Astrocyte of the spinal cord (primary cell): ENCODE measurements around the gene MAGI1.

ENCODE experiments used
- DNase-seq: peaks from one replicate; pipeline ENCODE4 v3.0.0; 2011; ENCODE audit warnings: low read depth, low spot score
- H3K4me3 ChIP-seq: 2 replicates; pipeline ENCODE4 v1.5.1; 2011; ENCODE audit warnings: low read depth, mild to moderate bottlenecking, low read length, moderate library complexity
- CTCF ChIP-seq: IDR thresholded peaks from 2 replicates; pipeline ENCODE4 v1.5.1; 2012; ENCODE audit warnings: low read depth, mild to moderate bottlenecking, low read length, inconsistent platforms
- in situ Hi-C: cut with HindIII; loops from 2 replicates; pipeline ENCODE4 v1.10.0; 2017; ENCODE audit warnings: low sequenced_read_pairs

Gene MAGI1

GRCh38 chr3:65983100-65983499, 55.6 kb downstream of the MAGI1 start:
- in situ Hi-C loops, result no loop called here
- no peak for TF ChIP-seq CTCF
- no peak for DNase-seq
- H3K4me3 ChIP-seq, result no peak overlapping the region

GRCh38 chr3:65979731-65980130, 59.0 kb downstream of the MAGI1 start:
- DNase-seq, result peak; percentile 57
- in situ Hi-C loops, result no loop called here
- no peak for TF ChIP-seq CTCF
- H3K4me3 ChIP-seq, result no peak overlapping the region

- no peak for TF ChIP-seq CTCF
- in situ Hi-C loops, result no loop called here
- DNase-seq, result peak; percentile 88
- no peak overlapping the region for H3K4me3 ChIP-seq
These were observed 59.6 kb downstream of the MAGI1 start for GRCh38 chr3:65979162-65979561.

GRCh38 chr3:65978116-65978515, 60.6 kb downstream of the MAGI1 start:
- DNase-seq, result peak; percentile 41
- no peak for TF ChIP-seq CTCF
- no peak overlapping the region for H3K4me3 ChIP-seq
- in situ Hi-C loops, result no loop called here

GRCh38 chr3:65975032-65975431, 63.7 kb downstream of the MAGI1 start:
- H3K4me3 ChIP-seq, result no peak overlapping the region
- TF ChIP-seq CTCF, result no peak
- DNase-seq, result no peak
- in situ Hi-C loops, result no loop called here

- in situ Hi-C loops, result no loop called here
- TF ChIP-seq CTCF, result no peak
- H3K4me3 ChIP-seq, result no peak overlapping the region
- DNase-seq, result no peak
These were observed 64.2 kb downstream of the MAGI1 start for GRCh38 chr3:65974509-65974908.

- no peak for TF ChIP-seq CTCF
- H3K4me3 ChIP-seq, result no peak overlapping the region
- no peak for DNase-seq
- in situ Hi-C loops, result no loop called here
These were observed 66.0 kb downstream of the MAGI1 start for GRCh38 chr3:65972765-65973164.
